Kidney glomerular epithelial cell (primary cell): ENCODE data around the gene COL18A1.

Experiments
- DNase-seq: peaks from one replicate; lab custom pipeline; 2025; lab: John Stamatoyannopoulos, UW

The COL18A1 gene

DNA sequence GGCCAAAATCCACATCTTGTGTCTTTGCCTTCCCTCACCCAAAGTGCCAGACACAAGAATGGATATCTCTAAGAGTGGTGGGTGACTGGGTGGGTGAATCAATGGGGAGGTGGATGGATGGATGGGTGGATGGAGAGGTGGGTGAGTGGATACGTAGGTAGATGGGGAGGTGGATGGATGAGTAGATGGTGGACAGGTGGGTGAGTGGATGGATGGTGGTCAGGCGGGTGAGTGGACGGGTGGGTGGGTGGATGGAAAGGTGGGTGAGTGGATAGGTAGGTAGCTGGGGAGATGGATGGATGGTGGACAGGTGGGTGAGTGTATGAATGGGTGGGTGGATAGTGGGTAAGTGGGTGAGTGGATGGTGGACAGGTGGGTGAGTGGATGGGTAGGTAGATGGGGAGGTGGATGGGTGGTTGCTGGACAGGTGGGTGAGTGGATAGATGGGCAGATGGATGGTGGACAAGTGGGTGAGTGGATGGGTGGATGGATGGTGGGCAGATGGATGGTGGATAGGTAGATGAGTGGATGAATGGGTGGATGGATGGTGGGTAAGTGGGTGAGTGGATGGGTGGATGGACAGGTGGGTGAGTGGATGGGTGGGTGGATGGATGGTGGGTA, 103.0 kb downstream of the COL18A1 start:
- DNase-seq: no peak

DNA sequence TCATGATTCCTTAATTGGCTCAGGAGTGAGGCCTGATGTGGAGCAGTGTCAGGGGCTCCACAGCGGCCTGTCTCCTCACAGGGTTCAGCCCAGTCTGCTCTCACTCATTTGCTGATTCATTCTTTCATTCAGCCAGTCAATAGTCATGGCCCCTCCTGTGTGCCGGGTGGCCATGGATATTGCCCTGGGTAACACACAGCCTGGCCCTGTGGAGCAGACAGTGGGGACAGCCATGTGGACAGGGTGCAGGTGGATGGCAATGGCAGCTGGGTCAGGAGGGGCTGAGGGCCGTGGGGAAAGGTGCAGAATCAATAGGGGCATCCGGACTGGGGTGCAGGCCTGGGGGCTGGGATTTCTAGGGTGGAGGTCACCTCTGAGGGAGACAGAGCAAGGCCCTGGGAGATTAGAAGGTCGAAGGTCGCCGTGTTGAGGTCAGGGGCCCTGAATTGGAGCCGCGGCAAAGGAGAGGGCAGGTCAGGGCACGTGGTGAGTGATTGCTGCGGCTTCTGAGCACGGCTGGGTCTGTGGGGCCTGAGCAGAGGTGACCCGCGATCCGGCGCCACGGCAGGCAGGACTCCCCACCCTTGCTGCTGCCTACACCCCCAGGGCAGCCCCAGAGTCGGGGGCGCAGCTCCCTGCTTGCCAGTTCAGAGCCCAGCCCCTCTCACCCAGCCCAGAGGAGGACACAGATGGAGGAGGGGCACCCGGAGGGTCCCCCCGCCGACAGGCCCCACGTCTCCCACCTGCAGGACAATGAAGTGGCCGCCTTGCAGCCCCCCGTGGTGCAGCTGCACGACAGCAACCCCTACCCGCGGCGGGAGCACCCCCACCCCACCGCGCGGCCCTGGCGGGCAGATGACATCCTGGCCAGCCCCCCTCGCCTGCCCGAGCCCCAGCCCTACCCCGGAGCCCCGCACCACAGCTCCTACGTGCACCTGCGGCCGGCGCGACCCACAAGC, 103.9 kb downstream of the COL18A1 start:
- DNase-seq: no peak

DNA sequence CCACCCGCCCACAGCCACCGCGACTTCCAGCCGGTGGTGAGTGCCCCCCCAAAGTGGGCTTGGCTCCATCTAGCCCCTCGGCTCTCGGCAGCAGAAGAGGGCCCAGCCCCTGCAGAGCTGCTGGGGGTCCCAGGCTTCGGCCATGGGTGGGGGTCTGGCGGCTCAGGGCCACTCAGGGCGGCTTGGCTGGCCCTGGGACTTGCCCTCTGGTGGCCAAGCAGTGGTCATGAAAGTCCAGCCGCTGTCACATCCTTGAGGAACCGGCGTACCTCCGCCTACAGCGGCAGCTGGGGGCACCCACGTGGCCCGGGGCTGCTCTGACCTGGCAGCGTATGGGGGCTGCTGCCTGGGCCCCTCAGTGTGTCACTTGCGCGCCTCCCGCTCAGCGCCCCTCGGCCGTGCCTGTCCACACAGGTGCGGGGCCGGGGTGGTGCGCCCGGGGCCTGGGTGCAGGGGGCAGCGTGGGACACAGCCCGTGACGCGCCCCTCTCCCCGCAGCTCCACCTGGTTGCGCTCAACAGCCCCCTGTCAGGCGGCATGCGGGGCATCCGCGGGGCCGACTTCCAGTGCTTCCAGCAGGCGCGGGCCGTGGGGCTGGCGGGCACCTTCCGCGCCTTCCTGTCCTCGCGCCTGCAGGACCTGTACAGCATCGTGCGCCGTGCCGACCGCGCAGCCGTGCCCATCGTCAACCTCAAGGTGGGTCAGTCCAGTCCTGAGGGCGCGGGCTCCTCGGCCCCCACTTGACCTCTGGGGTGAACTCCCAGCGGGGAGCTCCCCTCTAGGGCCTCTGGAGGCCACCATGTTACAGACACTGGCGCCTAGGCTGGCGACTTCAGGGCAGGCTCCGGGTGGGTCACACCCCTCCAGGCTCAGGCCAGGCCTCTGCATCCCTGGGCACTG, 104.9 kb downstream of the COL18A1 start:
- no peak for DNase-seq

DNA sequence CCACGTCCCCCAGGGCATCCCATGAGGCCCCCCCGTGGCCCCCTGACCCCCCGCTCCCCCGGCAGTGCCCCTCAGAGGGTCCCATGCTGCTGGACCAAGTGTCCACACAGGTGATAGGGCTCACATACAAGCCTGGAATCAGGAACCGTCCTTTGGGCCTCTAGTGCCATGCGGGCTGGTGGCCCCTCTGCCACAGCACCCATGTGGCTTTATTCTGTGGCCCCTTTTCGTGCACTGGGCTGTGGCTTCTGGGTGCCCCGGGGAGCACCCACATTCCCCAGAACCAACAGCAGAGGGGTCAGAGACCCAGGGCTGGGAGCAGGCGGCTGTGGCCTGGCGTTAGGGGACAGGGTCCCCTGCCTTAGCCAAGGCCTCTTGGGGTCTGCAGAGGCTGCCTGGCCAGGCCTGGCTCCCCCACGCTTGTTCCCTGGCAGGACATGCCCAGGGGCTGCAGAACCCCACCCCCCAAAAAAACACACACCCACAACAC, 105.5 kb downstream of the COL18A1 start:
- DNase-seq: no peak

DNA sequence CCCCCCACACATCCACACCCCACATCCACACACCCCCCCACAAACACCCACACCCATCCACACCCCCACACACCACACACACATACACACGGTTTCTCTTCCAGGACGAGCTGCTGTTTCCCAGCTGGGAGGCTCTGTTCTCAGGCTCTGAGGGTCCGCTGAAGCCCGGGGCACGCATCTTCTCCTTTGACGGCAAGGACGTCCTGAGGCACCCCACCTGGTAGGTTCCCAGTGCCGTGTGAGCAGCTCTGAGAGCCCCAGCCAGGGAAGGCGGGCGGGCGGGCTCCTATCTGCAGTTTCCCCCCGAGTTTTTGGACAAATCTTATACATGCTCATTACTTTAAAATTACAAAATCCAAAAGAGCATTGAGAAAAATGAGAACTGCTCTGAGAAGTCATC, 106.0 kb downstream of the COL18A1 start:
- DNase-seq: no peak

DNA sequence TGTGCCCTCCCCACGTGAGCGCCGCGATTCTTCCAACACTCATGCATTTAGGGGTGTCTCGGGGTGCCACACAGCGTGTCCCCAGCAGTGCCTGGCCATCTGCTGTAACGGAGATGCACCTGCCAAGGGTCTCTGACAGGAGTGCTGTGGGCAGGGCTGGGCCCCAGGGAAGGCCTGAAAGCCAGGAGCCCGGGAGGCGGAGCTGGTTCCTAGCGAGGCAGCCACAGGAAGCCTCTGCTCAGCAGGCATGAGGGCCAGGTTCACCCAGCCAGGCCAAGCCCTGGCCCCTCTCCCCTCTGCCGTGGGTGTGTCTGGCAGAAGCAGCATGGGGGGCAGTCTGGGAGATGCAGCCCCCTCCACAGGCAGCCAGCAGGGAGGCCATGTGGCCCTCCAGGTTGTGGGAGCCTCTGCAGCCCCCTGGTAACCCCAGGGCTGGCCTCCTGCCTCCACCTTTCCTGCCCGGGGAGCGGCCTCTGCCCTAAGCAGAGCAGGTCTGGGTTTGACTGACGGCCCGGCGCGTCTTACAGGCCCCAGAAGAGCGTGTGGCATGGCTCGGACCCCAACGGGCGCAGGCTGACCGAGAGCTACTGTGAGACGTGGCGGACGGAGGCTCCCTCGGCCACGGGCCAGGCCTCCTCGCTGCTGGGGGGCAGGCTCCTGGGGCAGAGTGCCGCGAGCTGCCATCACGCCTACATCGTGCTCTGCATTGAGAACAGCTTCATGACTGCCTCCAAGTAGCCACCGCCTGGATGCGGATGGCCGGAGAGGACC, 106.9 kb downstream of the COL18A1 start:
- no peak for DNase-seq

DNA sequence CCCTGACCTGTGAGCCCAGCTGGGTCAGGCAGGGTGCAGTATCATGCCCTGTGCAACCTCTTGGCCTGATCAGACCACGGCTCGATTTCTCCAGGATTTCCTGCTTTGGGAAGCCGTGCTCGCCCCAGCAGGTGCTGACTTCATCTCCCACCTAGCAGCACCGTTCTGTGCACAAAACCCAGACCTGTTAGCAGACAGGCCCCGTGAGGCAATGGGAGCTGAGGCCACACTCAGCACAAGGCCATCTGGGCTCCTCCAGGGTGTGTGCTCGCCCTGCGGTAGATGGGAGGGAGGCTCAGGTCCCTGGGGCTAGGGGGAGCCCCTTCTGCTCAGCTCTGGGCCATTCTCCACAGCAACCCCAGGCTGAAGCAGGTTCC, 107.6 kb downstream of the COL18A1 start:
- no peak for DNase-seq

DNA sequence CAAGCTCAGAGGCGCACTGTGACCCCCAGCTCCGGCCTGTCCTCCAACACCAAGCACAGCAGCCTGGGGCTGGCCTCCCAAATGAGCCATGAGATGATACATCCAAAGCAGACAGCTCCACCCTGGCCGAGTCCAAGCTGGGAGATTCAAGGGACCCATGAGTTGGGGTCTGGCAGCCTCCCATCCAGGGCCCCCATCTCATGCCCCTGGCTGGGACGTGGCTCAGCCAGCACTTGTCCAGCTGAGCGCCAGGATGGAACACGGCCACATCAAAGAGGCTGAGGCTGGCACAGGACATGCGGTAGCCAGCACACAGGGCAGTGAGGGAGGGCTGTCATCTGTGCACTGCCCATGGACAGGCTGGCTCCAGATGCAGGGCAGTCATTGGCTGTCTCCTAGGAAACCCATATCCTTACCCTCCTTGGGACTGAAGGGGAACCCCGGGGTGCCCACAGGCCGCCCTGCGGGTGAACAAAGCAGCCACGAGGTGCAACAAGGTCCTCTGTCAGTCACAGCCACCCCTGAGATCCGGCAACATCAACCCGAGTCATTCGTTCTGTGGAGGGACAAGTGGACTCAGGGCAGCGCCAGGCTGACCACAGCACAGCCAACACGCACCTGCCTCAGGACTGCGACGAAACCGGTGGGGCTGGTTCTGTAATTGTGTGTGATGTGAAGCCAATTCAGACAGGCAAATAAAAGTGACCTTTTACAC, 108.2 kb downstream of the COL18A1 start:
- DNase-seq: no peak

DNA sequence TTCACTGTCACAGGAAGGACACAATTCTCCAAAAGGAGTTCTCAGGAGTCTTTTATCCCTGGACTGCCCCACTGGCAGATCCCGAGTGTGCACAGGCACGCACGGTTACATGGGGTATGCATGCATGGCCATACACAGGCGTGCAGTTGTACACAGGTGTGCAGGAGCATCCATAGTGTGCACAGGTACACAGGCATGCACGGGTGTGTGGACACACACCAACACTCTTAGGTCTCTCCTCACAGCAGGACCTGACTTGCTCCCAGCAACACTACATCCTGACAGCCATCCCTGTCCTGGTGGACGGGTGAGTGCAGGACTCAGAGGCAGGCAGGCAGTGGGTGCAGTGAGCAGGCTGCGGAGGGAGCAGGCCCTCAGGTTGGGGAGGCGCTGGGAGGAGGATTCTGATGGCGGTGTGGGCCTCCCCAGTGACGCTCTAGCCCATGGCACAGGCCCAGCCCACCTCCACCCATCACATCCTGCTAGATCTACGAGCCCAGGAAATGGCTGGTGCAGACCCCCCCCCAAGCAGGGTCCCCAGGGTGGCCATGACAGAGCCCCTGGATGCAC, 108.9 kb downstream of the COL18A1 start:
- no peak for DNase-seq

DNA sequence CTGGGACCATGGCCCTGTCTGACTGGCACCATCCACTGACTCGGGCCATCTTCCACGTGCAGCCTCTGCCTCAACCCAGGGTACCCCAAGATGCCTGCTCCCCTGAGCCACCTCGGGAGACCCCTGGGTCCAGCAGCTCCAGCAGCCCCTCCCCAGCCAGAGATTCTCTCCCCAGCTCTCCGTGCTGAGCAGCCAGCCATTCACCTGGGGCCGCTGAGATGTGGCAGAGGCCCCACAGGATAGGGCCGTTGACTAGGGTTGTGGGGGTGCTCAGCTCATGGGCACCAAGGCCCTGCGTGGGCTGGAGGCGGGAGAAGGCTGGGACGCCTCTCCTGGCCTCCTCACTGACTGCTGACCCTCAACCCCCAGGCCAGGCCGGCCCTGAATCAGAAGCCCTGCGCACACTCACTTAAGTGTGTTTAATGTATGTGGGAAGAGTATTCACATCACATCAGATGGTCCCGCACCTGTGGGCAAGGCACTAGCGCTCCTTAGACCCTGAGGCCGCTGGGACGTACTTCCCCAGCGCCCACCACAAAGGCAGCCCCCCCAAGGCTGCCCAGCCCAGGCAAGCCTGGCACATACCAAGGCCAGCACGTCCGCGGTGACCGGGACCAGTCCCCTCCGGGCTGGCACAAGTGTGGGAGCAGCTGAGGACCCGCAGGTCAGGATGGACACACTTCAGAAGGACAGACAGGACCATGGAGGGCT, 109.5 kb downstream of the COL18A1 start:
- no peak for DNase-seq

DNA sequence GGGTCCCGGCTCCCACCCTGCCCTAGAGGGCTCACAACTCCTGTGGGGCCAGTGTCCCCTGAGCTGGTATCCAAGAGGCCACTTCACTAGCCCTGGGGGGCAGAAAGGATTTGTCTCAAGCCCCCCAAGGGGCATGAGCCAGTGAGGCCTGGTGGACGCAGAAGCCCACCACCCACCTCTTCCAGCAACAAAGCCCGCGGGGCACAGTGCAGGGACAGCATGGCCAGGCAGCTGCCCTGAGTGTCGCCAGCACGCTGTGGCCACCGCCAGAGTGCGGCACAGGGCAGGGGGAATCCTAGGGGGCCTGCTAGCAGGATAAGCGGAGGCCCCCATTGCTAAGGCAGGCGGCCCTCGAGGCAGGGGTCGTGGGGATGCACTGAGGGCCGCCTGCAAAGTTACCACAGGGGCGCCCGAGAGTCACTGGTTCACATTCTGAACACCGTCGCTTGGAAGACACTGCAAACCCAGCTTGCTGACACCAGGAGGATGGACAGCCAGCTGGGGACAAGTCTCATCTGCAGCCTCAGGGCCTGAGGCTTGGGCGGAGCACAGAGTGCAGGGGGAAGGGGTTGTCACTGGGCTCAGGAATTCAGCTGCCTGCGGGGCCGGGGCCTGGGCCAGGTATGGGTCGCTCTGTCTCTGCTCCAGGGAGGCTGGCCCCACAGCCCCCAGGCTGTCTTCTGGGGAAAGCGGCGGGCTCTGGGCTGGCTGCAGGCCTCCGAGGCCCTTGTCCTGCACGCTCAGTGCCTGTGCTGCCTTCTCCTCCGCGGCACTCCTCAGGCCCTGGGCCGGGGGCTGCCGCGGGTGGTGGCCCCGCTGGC, 110.5 kb downstream of the COL18A1 start:
- DNase-seq: no peak

DNA sequence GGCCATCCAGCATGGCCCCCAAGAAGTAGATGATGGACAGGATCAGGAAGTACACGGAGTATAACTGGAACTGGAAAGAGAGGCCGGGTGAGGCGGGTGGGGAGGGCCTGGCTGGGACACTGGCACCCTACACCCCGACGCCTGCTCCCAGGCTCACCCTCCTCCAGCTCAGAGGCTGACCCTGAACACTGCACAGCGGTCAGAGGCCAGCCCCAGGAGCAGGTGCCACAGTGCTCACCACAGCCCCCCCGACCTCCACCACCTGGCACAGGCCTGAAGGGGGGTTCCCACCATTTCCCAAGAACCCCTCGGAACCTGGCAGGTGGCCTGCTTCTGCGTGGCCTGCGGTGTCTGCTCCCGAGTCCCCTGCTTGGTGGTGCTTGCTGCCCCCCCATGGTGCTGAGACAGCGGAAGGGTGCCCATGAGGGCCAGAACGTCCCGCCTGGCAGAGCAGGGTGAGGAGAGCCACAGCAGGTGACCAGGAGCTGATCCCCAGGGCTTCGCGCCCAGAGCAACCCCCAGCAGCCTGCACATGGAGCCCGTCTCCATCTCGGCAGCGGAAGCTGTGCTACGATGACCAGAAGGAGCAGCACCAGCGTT, 111.2 kb downstream of the COL18A1 start:
- no peak for DNase-seq

DNA sequence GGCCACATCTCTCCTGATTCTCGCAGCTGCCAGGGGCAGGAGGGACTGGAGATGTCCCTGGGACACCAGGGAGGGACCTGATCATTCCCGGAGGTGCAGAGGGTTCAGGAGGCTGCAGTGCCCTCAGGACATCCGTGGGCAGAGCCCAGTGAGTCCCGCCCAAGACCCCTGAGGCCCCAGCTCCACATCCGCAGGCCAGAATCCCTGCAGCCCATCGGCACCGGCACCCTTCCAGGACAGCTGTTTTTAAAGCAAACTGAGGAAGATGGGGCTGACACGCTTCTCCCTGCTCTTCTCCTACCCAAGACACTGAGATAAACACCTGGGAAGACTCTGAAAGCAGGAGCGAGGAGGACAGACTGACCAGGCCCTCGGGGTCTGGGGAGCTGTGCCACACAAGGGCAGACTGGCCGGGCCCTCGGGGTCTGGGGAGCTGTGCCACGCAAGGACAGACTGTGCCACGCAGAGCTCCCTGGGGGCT, 111.7 kb downstream of the COL18A1 start:
- no peak for DNase-seq

DNA sequence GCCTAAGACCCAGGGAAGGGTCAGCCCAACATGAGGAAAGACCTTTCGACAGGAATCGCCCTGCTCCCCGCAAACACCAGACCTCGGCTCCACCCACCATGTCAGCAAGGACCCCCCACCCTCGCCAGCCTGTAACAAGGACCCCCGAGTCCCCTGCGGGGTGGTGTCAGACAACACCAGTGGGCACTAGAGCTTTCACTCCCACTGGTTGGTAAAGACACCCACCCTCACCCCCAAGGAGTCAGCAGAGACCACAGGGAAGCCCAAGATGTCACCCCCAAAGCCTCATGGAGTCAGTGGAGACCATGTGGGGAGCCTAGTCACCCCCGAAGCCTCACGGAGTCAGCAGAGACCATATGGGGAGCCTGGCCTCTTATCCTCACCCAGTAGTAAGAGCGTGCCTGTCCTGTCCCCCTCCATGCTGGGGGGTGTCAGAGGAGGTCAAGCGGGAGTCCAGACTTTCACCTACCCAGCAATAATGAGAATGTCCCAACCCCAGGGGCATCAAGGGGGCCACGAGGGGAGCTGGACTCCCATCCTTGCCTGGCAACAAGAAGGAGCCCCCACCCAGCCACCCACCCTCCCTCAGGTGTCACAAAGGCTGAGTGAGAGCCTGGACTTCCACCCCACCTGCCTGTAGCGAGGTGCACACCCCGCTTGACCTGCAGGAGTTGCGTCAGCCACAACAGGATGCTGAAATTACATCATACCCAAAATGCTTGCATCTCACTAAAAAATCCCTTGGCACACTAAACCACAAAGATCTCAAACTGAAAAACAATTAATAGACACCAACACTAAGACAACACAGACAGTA, 112.5 kb downstream of the COL18A1 start:
- no peak for DNase-seq

DNA sequence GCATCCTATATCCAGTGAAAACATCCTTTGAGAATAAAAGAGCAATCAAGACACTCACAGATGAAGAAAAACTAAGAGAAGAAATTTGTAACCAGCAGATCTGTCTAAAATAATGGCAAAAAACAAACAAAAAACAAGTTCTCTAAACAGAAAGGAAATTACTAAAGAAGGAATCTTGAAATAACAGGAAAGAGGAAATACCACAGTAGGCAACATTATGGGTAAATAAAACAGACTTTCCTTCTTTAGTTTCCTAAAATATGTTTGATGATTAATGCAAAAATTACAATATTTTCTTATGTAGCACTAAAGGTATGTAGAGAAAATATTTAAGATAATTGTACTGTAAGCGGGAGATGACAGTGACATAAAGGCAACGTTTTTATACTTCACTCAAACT, 113.8 kb downstream of the COL18A1 start:
- no peak for DNase-seq

DNA sequence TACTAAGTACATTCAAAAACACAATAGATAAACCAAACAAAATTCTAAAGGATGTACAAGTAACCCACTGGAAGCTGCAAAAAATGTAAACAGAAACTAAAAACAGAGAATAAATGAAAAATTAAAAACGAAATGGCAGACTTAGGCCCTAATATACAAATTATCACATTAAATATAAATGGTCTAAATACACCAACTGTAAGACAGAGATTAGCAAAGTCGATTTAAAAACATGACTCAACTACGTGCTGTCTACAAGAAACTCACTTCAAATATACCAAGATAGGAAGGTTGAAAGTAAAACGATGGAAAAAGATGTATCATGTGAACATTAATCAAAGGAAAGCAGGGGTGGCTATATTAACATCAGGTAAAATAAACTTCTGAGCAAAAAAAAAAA, 114.2 kb downstream of the COL18A1 start:
- DNase-seq: no peak

DNA sequence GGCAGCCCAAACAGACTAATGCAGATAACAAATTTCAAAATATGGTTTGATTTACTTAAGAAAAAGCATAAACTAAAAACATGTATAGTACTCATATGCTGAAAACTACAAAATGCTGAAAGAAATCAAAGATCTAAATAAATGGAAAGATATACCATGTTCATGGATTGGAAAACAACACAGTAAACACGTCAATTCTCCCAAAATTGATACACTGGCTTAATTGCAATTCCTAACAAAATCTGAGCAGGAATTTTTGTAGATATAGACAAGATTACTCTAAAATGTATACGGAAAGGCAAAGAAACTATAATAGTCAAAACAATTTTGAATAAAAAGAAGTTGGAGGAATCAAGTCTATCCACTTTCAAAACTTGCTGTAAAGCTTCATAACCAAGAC, 116.3 kb downstream of the COL18A1 start:
- DNase-seq: no peak

DNA sequence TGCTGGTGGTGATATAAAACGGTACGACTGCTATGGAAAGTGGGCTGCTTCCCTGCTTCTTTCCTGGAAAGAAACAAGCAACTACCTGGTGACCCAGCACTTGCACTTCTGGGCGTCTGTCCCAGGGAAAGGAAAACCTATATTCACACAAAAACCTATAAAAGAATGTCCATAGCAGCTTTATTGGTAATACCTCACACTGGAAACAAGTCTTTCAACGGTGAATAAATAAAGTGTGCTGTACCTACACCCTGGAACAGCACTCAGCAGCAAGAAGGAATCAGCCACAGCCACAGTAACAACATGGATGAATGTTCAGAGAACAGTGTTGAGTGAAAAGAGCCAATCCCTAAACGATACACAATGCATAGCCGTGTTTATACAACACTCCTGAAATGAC, 117.4 kb downstream of the COL18A1 start:
- no peak for DNase-seq
